DMS53 (cell line): ENCODE data around the gene CCM2L.

ENCODE experiments used
- DNase-seq: peaks from one replicate; lab custom pipeline; 2025; lab: John Stamatoyannopoulos, UW

Gene CCM2L

GRCh38 chr20:32056708-32057483 is 46.7 kb downstream of the CCM2L start:
- no peak for DNase-seq

- DNase-seq = no peak
Observed at GRCh38 chr20:32057656-32058184, 47.5 kb downstream of the CCM2L start.

- DNase-seq = no peak
Observed at GRCh38 chr20:32059189-32059588, 49.0 kb downstream of the CCM2L start.

GRCh38 chr20:32062776-32063170 is 52.5 kb downstream of the CCM2L start:
- no peak for DNase-seq

- no peak for DNase-seq
Observed at GRCh38 chr20:32063695-32064094, 53.5 kb downstream of the CCM2L start.

- DNase-seq = no peak
Observed at GRCh38 chr20:32064667-32065066, 54.4 kb downstream of the CCM2L start.

- DNase-seq = no peak
Observed at GRCh38 chr20:32067234-32067821, 57.1 kb downstream of the CCM2L start.

- DNase-seq = no peak
Observed at GRCh38 chr20:32068174-32068573, 57.9 kb downstream of the CCM2L start.

- no peak for DNase-seq
Observed at GRCh38 chr20:32069711-32070110, 59.5 kb downstream of the CCM2L start.

GRCh38 chr20:32070282-32070681 is 60.0 kb downstream of the CCM2L start:
- DNase-seq = no peak

GRCh38 chr20:32070690-32071213 is 60.5 kb downstream of the CCM2L start:
- no peak for DNase-seq

GRCh38 chr20:32071395-32072167 is 61.3 kb downstream of the CCM2L start:
- no peak for DNase-seq

GRCh38 chr20:32072168-32072750 is 62.0 kb downstream of the CCM2L start:
- DNase-seq = no peak

- DNase-seq = no peak
Observed at GRCh38 chr20:32075534-32075933, 65.3 kb downstream of the CCM2L start.

- no peak for DNase-seq
Observed at GRCh38 chr20:32077190-32077589, 67.0 kb downstream of the CCM2L start.

GRCh38 chr20:32078322-32078721 is 68.1 kb downstream of the CCM2L start:
- DNase-seq = no peak

- DNase-seq = no peak
Observed at GRCh38 chr20:32078791-32079190, 68.6 kb downstream of the CCM2L start.

GRCh38 chr20:32079655-32080109 is 69.4 kb downstream of the CCM2L start:
- DNase-seq = no peak

- no peak for DNase-seq
Observed at GRCh38 chr20:32080783-32081182, 70.5 kb downstream of the CCM2L start.
